ENCODE measurements around the gene IL34.

The IL34 gene

GRCh38 chr16:70646260-70647241 lies at the start of gene IL34:
Gene IL34 (plus strand): TSS chr16:70646559. CDS start chr16:70646948, 389 bp downstream.
- H3K9me3 Mint-ChIP-seq, result no peaks in the 10 kb centered on the region
- H3K27me3 Mint-ChIP-seq (ENCODE audit: low read depth), result peaks cover 8% of the 10 kb centered on the region
- H3K4me3 Mint-ChIP-seq, result no peak within 1 kb of the TSS
- H3K36me3 Mint-ChIP-seq (ENCODE audit: low read depth), result no peaks in the 10 kb centered on the region
- H3K27ac Mint-ChIP-seq, result no peak within 1 kb of the TSS
- no peaks in the 10 kb centered on the region for H3K4me1 Mint-ChIP-seq (ENCODE audit: low read depth)

- H3K9me3 Mint-ChIP-seq, result no peaks in the 10 kb centered on the region
- H3K4me1 Mint-ChIP-seq (ENCODE audit: low read depth), result no peaks in the 10 kb centered on the region
- H3K27me3 Mint-ChIP-seq (ENCODE audit: low read depth), result no peaks in the 10 kb centered on the region
- no peak overlapping the region for H3K4me3 Mint-ChIP-seq
- H3K36me3 Mint-ChIP-seq (ENCODE audit: low read depth), result no peaks in the 10 kb centered on the region
- no peak overlapping the region for H3K27ac Mint-ChIP-seq
Measured at GRCh38 chr16:70597135-70597835, 49.1 kb upstream of the IL34 start.

GRCh38 chr16:70598937-70599503 lies 47.3 kb upstream of the IL34 start:
- Mint-ChIP-seq H3K9me3 (no peaks in the 10 kb centered on the region), H3K27me3 (ENCODE audit: low read depth) (no peaks in the 10 kb centered on the region), H3K36me3 (ENCODE audit: low read depth) (no peaks in the 10 kb centered on the region), H3K4me3 (no peak overlapping the region), H3K4me1 (ENCODE audit: low read depth) (no peaks in the 10 kb centered on the region), H3K27ac (no peak overlapping the region)

- Mint-ChIP-seq H3K36me3 (ENCODE audit: low read depth) (no peaks in the 10 kb centered on the region), H3K27me3 (ENCODE audit: low read depth) (no peaks in the 10 kb centered on the region), H3K4me1 (ENCODE audit: low read depth) (no peaks in the 10 kb centered on the region), H3K4me3 (no peak overlapping the region), H3K9me3 (no peaks in the 10 kb centered on the region), H3K27ac (no peak overlapping the region)
Measured at GRCh38 chr16:70600730-70601129, 45.6 kb upstream of the IL34 start.

DNA sequence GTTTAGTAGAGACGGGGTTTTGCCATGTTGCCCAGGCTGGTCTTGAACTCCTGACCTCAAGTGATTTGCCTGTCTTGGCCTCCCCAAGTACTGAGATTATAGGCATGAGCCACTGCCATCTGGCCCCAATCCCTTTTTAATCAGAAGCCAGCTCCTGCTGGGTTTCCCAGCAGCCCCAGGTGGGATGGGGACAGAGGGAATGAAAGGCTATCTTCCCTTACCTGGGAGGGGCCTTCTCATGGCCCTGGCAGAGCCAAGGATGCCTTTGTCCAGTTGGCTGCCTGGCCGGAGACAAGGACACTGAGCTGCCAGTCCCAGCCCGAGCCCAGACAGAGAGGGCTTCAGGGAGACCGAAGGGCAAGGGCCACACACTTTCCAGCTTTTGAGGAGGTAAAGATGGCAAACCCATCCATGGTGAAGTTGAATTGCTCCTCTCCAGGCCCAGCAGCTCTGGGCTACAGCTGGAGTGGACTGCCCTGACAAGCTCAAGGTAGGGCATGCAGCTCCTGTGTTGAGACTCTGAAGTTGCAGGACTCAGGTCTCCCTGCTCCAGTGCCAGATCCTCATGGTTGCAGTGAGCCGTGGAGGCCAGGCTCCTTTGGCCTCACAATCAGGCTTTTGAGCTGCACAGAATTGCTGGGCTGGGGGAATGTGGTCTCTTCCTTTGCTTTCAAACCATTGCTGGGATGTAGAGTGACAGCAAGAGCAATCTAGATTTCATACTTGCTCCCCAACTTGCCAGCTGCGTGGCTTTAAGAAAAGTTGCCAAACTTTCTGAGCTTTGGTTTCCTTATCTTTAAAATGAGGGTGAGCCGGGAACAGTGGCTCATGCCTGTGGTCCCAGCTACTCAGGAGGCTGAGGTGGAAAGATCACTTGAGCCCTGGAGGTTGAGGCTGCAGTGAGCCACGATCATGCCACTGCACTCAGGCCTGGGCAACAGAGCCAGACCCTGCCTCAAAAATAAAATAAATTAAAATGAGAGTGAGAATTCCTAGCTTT lies 44.5 kb upstream of the IL34 start:
- H3K9me3 Mint-ChIP-seq, result no peaks in the 10 kb centered on the region
- H3K27me3 Mint-ChIP-seq (ENCODE audit: low read depth), result peaks cover 4% of the 10 kb centered on the region
- no peak overlapping the region for H3K4me3 Mint-ChIP-seq
- H3K36me3 Mint-ChIP-seq (ENCODE audit: low read depth), result no peaks in the 10 kb centered on the region
- H3K4me1 Mint-ChIP-seq (ENCODE audit: low read depth), result no peaks in the 10 kb centered on the region
- H3K27ac Mint-ChIP-seq, result no peak overlapping the region

DNA sequence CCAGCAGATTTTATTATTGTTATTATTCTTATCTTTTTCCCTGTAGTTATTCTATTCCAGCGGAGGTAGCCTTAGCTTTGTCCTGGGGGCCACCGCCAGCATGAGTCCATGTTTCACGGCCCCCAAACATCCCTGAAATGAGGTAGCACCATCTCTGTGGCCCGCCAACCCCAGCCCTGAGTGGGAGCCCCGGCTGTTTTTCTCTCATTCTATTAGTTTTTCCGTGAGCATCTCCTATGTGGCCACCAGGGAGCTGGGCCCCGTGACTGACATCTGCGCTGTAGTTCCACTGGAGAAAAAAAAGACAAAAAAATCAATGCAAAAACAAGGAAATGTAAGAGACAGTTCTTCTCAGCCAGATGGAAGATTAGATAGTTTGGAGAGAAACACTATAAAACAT lies 43.5 kb upstream of the IL34 start:
- Mint-ChIP-seq H3K36me3 (ENCODE audit: low read depth) (no peaks in the 10 kb centered on the region), H3K27me3 (ENCODE audit: low read depth) (peaks cover 4% of the 10 kb centered on the region), H3K27ac (no peak overlapping the region), H3K4me1 (ENCODE audit: low read depth) (no peaks in the 10 kb centered on the region), H3K9me3 (no peaks in the 10 kb centered on the region), H3K4me3 (no peak overlapping the region)

DNA sequence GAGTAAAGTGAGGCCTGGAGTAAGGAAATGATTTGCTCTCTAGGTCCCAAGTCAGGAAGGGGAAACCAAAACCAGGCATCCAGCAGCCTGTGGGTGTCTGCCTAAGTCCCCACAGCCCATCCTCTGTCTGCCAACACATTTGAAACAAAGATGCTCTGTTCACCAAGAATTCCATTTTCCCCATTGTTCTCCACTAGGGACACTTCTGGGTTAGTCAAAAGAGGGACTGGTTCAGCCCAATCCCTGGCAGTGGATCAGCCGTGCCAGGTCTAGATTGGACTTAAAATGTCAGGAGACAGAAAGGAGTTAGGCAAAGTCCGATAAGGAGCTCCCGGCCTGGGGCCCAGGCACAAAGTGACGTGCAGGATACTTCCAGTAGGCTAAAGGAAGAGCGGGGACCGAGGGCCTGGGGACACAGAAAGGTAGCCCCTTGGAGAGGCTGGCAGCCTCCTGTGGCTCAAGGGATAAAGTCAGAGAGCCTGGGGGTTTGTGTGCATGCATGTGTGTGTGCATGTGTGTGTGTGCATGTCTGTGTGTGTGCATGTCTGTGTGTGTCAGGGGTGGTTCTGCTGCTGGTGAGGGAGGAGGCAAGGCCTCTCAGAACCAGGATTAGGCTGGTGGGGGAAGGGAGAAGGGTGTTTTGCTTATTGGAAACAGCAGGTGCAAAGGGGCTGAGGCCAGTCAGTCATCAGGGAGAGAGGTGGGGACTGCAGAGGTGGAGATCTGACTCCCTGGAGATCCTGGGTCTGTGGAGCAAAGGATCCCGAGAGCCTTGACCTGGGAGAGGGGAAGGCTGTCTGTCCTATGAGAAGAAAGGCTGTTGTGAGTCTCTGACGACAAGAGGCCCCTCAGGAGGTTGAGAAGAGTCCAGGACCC lies 41.7 kb upstream of the IL34 start:
- no peak overlapping the region for H3K27ac Mint-ChIP-seq
- no peaks in the 10 kb centered on the region for H3K9me3 Mint-ChIP-seq
- no peaks in the 10 kb centered on the region for H3K36me3 Mint-ChIP-seq (ENCODE audit: low read depth)
- H3K4me1 Mint-ChIP-seq (ENCODE audit: low read depth), result no peaks in the 10 kb centered on the region
- H3K4me3 Mint-ChIP-seq, result no peak overlapping the region
- H3K27me3 Mint-ChIP-seq (ENCODE audit: low read depth), result peaks cover 4% of the 10 kb centered on the region

DNA sequence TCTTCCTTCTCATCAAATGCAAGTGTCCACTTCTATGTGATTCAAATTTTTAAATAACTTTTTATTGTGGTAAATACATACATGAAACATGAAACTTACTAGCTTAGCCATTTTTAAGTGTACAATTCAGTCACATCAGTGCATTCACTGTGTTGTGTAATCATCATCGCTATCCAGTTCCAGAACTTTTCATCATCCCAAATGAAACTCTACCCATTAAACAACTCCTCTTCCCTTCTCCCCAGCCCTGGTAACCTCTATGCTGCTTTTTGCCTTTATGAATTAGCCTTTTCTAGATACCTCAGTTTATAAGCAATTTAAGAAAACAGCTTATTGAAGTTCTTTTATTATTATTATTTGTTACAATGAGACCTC lies 41.1 kb upstream of the IL34 start:
- no peaks in the 10 kb centered on the region for H3K4me1 Mint-ChIP-seq (ENCODE audit: low read depth)
- H3K9me3 Mint-ChIP-seq, result no peaks in the 10 kb centered on the region
- no peak overlapping the region for H3K27ac Mint-ChIP-seq
- H3K27me3 Mint-ChIP-seq (ENCODE audit: low read depth), result peaks cover 4% of the 10 kb centered on the region
- H3K36me3 Mint-ChIP-seq (ENCODE audit: low read depth), result no peaks in the 10 kb centered on the region
- no peak overlapping the region for H3K4me3 Mint-ChIP-seq

DNA sequence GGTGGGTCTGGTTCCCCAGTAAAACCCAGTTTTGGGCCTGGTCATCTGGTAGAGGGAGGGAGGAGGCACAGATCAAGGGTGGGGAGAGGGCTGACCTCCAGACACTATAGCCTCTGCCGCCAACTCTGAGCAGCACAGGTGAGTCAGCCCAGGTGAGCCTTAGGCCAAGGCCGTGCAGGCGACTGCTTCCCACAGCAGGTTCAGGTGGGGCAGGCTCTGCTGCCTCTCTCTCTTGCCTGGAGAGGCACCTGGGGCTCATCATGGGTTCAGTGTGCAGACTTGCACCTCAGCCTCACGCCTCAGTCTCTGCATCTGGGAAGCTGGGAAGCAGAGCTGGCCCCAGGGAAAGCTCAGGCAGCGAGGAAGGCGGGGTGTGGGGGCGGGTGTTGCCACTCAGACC lies 37.8 kb upstream of the IL34 start:
- Mint-ChIP-seq H3K27me3 (ENCODE audit: low read depth) (peaks cover 4% of the 10 kb centered on the region), H3K4me1 (ENCODE audit: low read depth) (no peaks in the 10 kb centered on the region), H3K9me3 (no peaks in the 10 kb centered on the region), H3K27ac (no peak overlapping the region), H3K4me3 (no peak overlapping the region), H3K36me3 (ENCODE audit: low read depth) (no peaks in the 10 kb centered on the region)

DNA sequence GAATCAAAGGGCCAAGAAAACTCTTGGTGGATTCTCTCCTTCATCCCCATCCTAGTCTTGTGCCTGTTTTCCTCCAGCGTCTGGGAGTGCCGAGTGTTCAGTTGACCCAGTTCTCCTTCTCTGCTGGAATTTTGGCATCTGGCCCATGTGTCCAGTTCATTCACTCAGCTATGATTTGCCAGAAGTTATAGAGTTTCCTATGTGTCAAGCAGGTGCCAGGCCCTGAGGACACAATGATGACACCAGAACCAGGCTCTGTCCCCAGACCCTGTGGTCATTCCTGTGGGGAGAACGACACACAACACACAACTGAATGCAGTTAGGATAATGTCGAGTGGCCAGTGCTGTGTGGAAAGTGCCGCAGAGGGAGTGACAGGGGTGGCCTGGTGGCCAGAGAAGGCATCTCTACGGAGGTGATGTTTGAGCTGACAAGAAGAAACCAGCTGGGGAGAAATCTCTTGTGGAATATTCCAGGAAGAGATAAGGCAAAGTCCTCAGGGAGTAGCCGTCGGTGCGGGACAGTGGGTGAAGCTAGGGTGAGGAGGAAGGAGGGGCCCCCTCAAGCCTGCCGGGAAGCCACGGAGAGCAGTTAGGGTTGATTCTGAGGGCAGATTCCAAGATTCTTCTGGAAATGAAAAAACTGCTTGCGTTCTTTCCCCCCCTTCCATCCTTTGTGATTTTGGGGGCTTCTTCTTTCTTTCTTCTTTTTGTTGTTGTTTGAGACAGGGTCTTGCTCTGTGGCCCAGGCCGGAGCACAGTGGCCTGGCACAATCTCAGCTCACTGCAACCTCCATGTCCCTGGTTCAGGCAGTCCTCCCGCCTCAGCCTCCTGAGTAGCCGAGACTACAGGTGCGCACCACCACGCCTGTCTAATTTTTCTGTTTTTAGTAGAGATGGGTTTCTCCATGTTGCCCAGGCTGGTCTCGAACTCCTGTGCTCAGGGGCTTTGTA lies 35.8 kb upstream of the IL34 start:
- no peaks in the 10 kb centered on the region for H3K36me3 Mint-ChIP-seq (ENCODE audit: low read depth)
- no peak overlapping the region for H3K4me3 Mint-ChIP-seq
- H3K27ac Mint-ChIP-seq, result no peak overlapping the region
- H3K27me3 Mint-ChIP-seq (ENCODE audit: low read depth), result peaks cover 4% of the 10 kb centered on the region
- no peaks in the 10 kb centered on the region for H3K9me3 Mint-ChIP-seq
- no peaks in the 10 kb centered on the region for H3K4me1 Mint-ChIP-seq (ENCODE audit: low read depth)

DNA sequence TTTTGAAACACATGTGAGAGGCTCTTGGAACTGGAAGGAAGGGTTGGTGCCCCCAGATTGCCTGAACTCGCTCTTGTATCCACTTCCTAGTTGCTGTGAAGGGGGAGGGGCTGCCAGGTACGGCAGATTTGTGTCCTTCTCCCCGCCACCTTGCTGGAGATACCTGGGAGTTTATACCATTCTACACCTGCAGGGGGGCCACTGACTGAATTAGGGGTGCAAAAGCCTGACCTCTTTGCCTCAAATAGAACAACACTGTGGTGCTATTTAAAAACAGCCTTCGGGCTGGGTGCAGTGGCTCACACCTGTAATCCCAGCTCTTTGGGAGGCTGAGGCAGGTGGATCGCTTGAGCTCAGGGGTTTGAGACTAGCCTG lies 35.1 kb upstream of the IL34 start:
- Mint-ChIP-seq H3K27me3 (ENCODE audit: low read depth) (peaks cover 4% of the 10 kb centered on the region), H3K4me1 (ENCODE audit: low read depth) (no peaks in the 10 kb centered on the region), H3K27ac (no peak overlapping the region), H3K4me3 (no peak overlapping the region), H3K36me3 (ENCODE audit: low read depth) (no peaks in the 10 kb centered on the region), H3K9me3 (no peaks in the 10 kb centered on the region)

- no peak overlapping the region for H3K4me3 Mint-ChIP-seq
- no peaks in the 10 kb centered on the region for H3K27me3 Mint-ChIP-seq (ENCODE audit: low read depth)
- no peaks in the 10 kb centered on the region for H3K9me3 Mint-ChIP-seq
- no peaks in the 10 kb centered on the region for H3K4me1 Mint-ChIP-seq (ENCODE audit: low read depth)
- H3K27ac Mint-ChIP-seq, result no peak overlapping the region
- no peaks in the 10 kb centered on the region for H3K36me3 Mint-ChIP-seq (ENCODE audit: low read depth)
Measured at GRCh38 chr16:70611785-70612303, 34.5 kb upstream of the IL34 start.
